Effector memory CD8-positive, alpha-beta T cell (primary cell): Measurements from ENCODE around the gene ARHGAP22.

Experiments
- ATAC-seq: fragments of 150-1000 bp; cut with Tn5 transposase; replicated peaks from 2 replicates; pipeline ENCODE4 v1.10.0; 2021; ENCODE audit warnings: mild to moderate bottlenecking, moderate library complexity
- DNase-seq, 3 experiments: peaks; one replicate each; pipeline ENCODE4 v3.0.0; 2021
- H3K27ac Mint-ChIP-seq, 2 donors: one replicate each; pipeline ENCODE4 v1.8.0; 2022; ENCODE audit warnings: mild to moderate bottlenecking in 2 of 2, mixed read lengths in 2 of 2, moderate library complexity in 2 of 2
- H3K27me3 Mint-ChIP-seq, 2 donors: one replicate each; pipeline ENCODE4 v1.8.0; 2022; ENCODE audit warnings: mixed read lengths in 2 of 2
- H3K36me3 Mint-ChIP-seq: one replicate; pipeline ENCODE4 v1.8.0; 2022; ENCODE audit warnings: mild to moderate bottlenecking, moderate library complexity, mixed read lengths; ENCODE audit not compliant: insufficient read depth
- H3K4me1 Mint-ChIP-seq, 2 donors: one replicate each; pipeline ENCODE4 v1.8.0; 2022; ENCODE audit warnings: low read depth in 2 of 2, mixed read lengths in 2 of 2
- H3K4me3 Mint-ChIP-seq, 2 donors: one replicate each; pipeline ENCODE4 v1.8.0; 2022; ENCODE audit warnings: mild to moderate bottlenecking in 2 of 2, mixed read lengths in 2 of 2, moderate library complexity in 2 of 2
- H3K9me3 Mint-ChIP-seq, 2 donors: one replicate each; pipeline ENCODE4 v1.8.0; 2022; ENCODE audit warnings: mixed read lengths in 2 of 2

Gene ARHGAP22

GRCh38 chr10:48608279-48608681 is 3.4 kb upstream of the ARHGAP22 start:
- Mint-ChIP-seq H3K4me1 (peaks cover 3 to 4% of the 10 kb centered on the region in 2 donors), H3K27me3 (peaks cover 54 to 79% of the 10 kb centered on the region in 2 donors), H3K27ac (no peak overlapping the region), H3K36me3 (no peaks in the 10 kb centered on the region), H3K4me3 (no peak overlapping the region), H3K9me3 (no peaks in the 10 kb centered on the region)
- peak; percentile 67 for ATAC-seq
- peak in 2 of 3 experiments; percentile 8 to 9 for DNase-seq

GRCh38 chr10:48607356-48608278 is 2.7 kb upstream of the ARHGAP22 start:
- DNase-seq: no peak
- Mint-ChIP-seq H3K9me3 (no peaks in the 10 kb centered on the region), H3K27ac (no peak overlapping the region), H3K4me3 (no peak overlapping the region), H3K36me3 (no peaks in the 10 kb centered on the region), H3K27me3 (peaks cover 48 to 72% of the 10 kb centered on the region in 2 donors), H3K4me1 (peaks cover 3 to 4% of the 10 kb centered on the region in 2 donors)
- ATAC-seq: no peak

GRCh38 chr10:48606530-48607355 is 1.9 kb upstream of the ARHGAP22 start:
- Mint-ChIP-seq H3K4me3 (no peak overlapping the region), H3K9me3 (no peaks in the 10 kb centered on the region), H3K4me1 (peaks cover 3 to 4% of the 10 kb centered on the region in 2 donors), H3K27me3 (peaks cover 41 to 63% of the 10 kb centered on the region in 2 donors), H3K27ac (no peak overlapping the region), H3K36me3 (no peaks in the 10 kb centered on the region)
- DNase-seq (no peak), ATAC-seq (no peak)

- Mint-ChIP-seq H3K36me3 (no peaks in the 10 kb centered on the region), H3K4me1 (peaks cover 3 to 4% of the 10 kb centered on the region in 2 donors), H3K27ac (no peak overlapping the region), H3K4me3 (no peak overlapping the region), H3K9me3 (no peaks in the 10 kb centered on the region), H3K27me3 (peaks cover 37 to 61% of the 10 kb centered on the region in 2 donors)
- ATAC-seq (no peak), DNase-seq (no peak)
Measured at GRCh38 chr10:48605786-48606529, 1.1 kb upstream of the ARHGAP22 start.

DNA sequence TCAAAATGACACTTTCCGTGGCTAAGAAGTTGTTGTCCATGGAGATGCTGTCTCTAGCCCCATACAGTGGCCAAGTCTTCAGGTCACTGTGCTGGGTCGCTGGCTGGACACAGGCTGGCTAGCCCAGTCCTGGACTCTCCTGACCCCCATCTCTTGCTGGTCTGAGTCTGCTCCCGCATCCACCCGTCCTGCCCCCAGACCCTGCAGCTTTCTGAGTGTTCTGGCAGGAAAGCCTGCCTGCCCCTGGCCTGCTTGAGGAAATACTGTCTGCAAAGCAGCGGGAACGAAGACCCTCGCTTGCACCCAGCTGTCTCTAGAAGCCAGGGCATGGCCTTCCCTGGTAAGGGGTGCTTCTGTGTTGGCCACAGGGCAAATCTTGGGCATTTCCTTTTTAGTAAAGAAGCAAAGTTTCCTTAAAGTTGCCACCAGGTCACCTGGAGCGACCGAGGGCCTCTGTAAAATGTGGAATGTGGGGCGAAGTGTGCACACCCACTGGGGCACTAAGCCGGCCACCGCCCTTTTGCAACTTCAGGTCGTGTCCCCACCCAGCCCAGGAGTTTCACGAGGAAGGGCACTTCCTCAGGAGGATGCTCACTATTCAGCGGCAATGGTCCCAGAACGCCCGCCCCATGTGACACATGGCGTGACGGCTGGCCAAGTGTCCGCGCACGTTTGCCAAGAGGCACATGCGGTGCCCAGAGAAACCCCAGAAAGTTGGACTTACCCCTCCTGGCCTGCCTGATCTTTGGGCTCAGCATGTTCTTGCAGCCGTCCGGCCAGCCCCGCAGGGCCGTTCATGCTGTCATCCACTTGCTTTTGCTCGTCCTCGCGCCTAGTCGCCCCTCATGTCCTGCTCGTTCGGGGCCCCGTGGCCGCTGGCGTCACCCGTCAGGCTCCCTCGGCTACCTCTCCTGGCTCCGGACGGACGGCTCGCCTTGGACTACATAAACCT is 558 bp downstream of the ARHGAP22 start:
- no peak for ATAC-seq
- Mint-ChIP-seq H3K4me1 (peaks cover 3 to 4% of the 10 kb centered on the region in 2 donors), H3K36me3 (no peaks in the 10 kb centered on the region), H3K27ac (no peak overlapping the region), H3K4me3 (peak overlapping the region in 1 of 2 donors; percentile 5), H3K27me3 (peaks cover 25 to 46% of the 10 kb centered on the region in 2 donors), H3K9me3 (no peaks in the 10 kb centered on the region)
- DNase-seq: no peak

DNA sequence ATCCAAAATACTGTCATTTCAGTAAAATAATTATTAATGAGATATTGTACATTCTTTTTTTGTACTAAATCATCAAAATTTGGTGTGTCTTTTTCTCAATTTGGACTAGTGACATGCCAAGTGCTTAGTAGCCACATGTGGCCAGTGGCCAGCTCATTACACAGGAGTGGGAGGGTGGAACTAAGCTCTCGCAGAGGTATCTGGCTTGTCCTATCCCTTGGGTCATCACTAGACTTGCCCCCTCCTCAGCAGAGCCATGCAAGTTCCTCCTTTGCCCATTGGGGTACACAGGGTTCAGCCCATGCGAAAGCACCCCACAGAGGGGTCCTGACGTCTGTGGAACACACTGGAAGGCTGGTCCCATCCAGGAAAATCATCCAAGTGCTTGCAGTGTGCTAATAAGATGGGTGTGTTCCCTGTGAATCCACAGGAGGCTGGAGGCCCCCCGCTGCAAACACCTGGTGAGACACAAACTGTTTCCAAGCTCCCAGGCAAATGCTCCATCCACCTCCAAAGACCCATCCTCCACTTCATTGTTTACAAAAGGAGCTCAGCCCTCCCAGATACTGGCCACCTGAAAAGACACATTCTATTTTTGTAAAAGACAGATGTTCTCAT is 1.3 kb downstream of the ARHGAP22 start:
- no peak overlapping the region for H3K4me3 Mint-ChIP-seq
- peaks cover 29 to 48% of the 10 kb centered on the region in 2 donors for H3K27me3 Mint-ChIP-seq
- ATAC-seq (no peak), DNase-seq (no peak)
- no peaks in the 10 kb centered on the region for H3K9me3 Mint-ChIP-seq
- H3K4me1 Mint-ChIP-seq: peaks cover 3 to 4% of the 10 kb centered on the region in 2 donors
- no peaks in the 10 kb centered on the region for H3K36me3 Mint-ChIP-seq
- H3K27ac Mint-ChIP-seq: no peak overlapping the region

DNA sequence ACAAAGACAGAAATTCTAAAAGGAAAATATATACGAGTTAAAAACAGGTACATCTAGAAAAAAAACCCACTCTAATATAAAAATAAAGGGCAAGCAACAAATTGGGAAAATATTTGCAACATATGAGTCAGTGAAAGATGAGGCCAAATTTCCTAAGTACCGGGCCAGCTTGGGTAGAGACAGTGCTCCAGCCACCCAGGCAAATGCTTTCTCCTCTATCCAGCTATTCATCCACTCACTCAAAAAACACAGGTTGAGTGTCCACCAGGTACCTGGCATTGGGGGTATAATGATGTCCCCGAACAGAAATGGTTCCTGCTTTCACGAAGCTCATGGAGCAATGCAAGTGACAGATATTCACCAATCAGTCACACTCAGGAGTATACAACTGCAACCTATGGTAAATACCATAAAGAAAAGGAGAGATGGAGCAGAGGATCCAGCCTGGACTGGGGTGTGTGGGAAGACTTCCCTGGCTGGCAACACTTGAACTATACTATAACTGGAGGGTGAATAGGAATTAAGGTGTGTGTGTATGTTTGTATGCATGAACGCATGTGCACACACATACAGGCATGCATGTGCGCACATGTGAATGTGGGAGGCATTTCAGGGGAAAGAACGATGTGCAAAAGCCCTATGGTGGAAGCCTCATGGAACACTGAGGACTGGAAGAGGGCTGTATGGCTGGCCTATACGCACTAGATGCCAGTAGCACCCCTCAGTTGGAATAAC is 2.3 kb downstream of the ARHGAP22 start:
- DNase-seq (no peak), ATAC-seq (no peak)
- no peaks in the 10 kb centered on the region for H3K9me3 Mint-ChIP-seq
- peaks cover 31 to 57% of the 10 kb centered on the region in 2 donors for H3K27me3 Mint-ChIP-seq
- no peak overlapping the region for H3K4me3 Mint-ChIP-seq
- no peaks in the 10 kb centered on the region for H3K36me3 Mint-ChIP-seq
- H3K27ac Mint-ChIP-seq: no peak overlapping the region
- H3K4me1 Mint-ChIP-seq: peaks cover 3 to 4% of the 10 kb centered on the region in 2 donors

DNA sequence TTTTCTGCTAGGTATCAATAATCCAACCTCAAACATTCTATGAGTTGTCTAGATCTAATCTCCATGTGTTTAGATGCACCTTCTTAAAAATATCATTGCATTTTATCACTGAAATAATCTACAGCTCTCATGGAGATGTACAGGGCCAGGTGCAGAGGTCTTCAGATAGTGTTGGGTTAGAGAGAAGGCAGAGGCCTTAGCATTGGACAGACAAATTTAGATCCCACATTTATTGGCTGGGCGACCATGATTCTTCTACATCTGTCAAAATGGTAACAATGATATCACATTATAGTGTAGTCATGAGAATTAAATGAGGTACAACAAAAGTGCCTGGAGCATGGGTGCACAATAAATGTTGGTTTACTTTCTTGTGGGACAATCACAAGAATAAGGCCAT is 3.1 kb downstream of the ARHGAP22 start:
- H3K36me3 Mint-ChIP-seq: no peaks in the 10 kb centered on the region
- H3K27ac Mint-ChIP-seq: no peak overlapping the region
- ATAC-seq (no peak), DNase-seq (no peak)
- H3K4me1 Mint-ChIP-seq: peaks cover 3 to 4% of the 10 kb centered on the region in 2 donors
- H3K9me3 Mint-ChIP-seq: no peaks in the 10 kb centered on the region
- peaks cover 23 to 57% of the 10 kb centered on the region in 2 donors for H3K27me3 Mint-ChIP-seq
- H3K4me3 Mint-ChIP-seq: no peak overlapping the region

GRCh38 chr10:48600645-48601505 is 4.0 kb downstream of the ARHGAP22 start:
- DNase-seq: no peak
- ATAC-seq: no peak
- Mint-ChIP-seq H3K4me3 (no peak overlapping the region), H3K36me3 (no peaks in the 10 kb centered on the region), H3K4me1 (peaks cover 3 to 4% of the 10 kb centered on the region in 2 donors), H3K27me3 (peaks cover 20 to 48% of the 10 kb centered on the region in 2 donors), H3K9me3 (no peaks in the 10 kb centered on the region), H3K27ac (no peak overlapping the region)

DNA sequence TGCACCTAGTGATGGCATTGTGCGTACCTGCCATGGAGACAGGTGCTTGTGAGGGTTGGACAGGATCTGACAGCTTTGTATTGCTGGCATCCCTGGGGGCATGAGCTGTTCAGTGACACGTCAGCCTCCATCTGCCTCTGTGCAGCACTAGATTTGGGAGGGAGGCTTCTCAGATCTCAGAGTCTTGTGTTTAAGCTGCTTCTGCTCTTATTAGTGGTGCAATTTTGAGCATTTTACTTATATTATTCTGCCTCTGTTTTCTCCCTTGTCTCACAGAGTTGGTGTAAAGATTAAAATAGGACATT is 5.1 kb downstream of the ARHGAP22 start:
- H3K27me3 Mint-ChIP-seq: peaks cover 16 to 37% of the 10 kb centered on the region in 2 donors
- H3K4me3 Mint-ChIP-seq: no peak overlapping the region
- no peak for DNase-seq
- no peak overlapping the region for H3K27ac Mint-ChIP-seq
- no peaks in the 10 kb centered on the region for H3K36me3 Mint-ChIP-seq
- H3K4me1 Mint-ChIP-seq: no peaks in the 10 kb centered on the region
- no peak for ATAC-seq
- H3K9me3 Mint-ChIP-seq: no peaks in the 10 kb centered on the region
